MM.1S (cell line): Measurements from ENCODE around the gene DNMT3A.

Experiments
- EZH2 ChIP-seq: fragments of 300-600 bp; sonication (generic); optimal IDR thresholded peaks from 2 replicates; pipeline ENCODE3; 2017; ENCODE audit warnings: low read depth, mild to moderate bottlenecking, antibody characterized with exemption, low read length, mixed read lengths
- EZH2phosphoT487 ChIP-seq: fragments of 300-600 bp; sonication (generic); IDR thresholded peaks from 2 replicates; pipeline ENCODE4 v1.6.1; 2018; ENCODE audit warnings: antibody characterized with exemption, low read length
- TF ChIP-seq, protein P1 (sequence below): fragments of 300-600 bp; sonication (generic); IDR thresholded peaks from 2 replicates; pipeline ENCODE4 v1.5.1; 2016; ENCODE audit warnings: antibody characterized with exemption, low read length, mixed read lengths

DNA sequence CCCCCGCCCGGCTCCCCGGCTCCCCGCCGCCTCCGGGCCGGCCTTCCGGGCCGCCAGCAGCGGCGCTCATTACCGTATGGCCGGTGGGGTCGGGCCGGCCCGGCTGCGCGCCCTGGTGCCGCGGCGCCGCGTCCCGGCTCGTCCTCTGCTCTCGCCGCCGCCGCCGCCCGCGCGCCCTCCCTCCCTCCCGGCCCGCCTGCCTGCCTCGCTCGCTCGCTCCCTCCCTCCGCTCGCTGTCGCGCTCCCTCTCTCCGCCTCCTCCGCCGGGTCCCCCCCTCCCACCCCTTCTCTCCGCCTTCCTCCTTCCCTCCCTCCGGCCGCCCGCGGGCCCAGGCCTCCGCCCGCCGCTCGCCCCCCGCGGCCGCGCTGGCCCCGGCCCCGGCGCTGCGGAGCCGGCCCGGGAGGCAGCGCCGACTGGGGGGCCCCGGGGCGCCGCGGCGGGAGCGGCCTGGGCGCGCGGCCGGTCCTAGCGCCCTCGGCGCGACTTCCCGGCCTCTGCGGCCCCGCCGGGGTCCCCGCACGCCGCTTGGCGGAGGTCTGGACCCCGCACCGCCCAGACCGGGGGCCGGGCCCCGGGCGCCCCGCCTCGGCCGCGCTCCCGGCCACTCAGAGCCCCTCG, at the start of gene DNMT3A:
- TF ChIP-seq, protein P1, sequence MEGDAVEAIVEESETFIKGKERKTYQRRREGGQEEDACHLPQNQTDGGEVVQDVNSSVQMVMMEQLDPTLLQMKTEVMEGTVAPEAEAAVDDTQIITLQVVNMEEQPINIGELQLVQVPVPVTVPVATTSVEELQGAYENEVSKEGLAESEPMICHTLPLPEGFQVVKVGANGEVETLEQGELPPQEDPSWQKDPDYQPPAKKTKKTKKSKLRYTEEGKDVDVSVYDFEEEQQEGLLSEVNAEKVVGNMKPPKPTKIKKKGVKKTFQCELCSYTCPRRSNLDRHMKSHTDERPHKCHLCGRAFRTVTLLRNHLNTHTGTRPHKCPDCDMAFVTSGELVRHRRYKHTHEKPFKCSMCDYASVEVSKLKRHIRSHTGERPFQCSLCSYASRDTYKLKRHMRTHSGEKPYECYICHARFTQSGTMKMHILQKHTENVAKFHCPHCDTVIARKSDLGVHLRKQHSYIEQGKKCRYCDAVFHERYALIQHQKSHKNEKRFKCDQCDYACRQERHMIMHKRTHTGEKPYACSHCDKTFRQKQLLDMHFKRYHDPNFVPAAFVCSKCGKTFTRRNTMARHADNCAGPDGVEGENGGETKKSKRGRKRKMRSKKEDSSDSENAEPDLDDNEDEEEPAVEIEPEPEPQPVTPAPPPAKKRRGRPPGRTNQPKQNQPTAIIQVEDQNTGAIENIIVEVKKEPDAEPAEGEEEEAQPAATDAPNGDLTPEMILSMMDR, result no peak
- no peak for TF ChIP-seq EZH2
- no peak for TF ChIP-seq EZH2phosphoT487
